NCI-H2227 (cell line): ENCODE data around the gene TBC1D22A.
"Not testable (repeated sequence)": the region's sequence is repeated elsewhere in the genome, so short reads cannot be mapped to it uniquely, and the experiment has no call there.

ENCODE experiments used
- DNase-seq: peaks from one replicate; lab custom pipeline; 2025; ENCODE audit not compliant: unreplicated experiment; lab: John Stamatoyannopoulos, UW

The TBC1D22A gene

GRCh38 chr22:47040486-47041270 is 278.2 kb downstream of the TBC1D22A start:
- DNase-seq = no peak

GRCh38 chr22:47041271-47042115 is 279.0 kb downstream of the TBC1D22A start:
- DNase-seq = no peak

GRCh38 chr22:47042116-47042825 is 279.8 kb downstream of the TBC1D22A start:
- no peak for DNase-seq

GRCh38 chr22:47042861-47043496 is 280.5 kb downstream of the TBC1D22A start:
- DNase-seq = no peak

- DNase-seq = no peak
Measured at GRCh38 chr22:47043835-47044721, 281.6 kb downstream of the TBC1D22A start.

GRCh38 chr22:47044722-47045535 is 282.5 kb downstream of the TBC1D22A start:
- DNase-seq = no peak

GRCh38 chr22:47045691-47046410 is 283.4 kb downstream of the TBC1D22A start:
- no peak for DNase-seq

GRCh38 chr22:47046411-47047065 is 284.1 kb downstream of the TBC1D22A start:
- DNase-seq = no peak

GRCh38 chr22:47047321-47048122 is 285.1 kb downstream of the TBC1D22A start:
- no peak for DNase-seq

- DNase-seq = no peak
Measured at GRCh38 chr22:47048123-47049077, 285.9 kb downstream of the TBC1D22A start.

GRCh38 chr22:47049078-47049624 is 286.7 kb downstream of the TBC1D22A start:
- DNase-seq = no peak

- not testable (repeated sequence) for DNase-seq
Measured at GRCh38 chr22:47049736-47050400, 287.4 kb downstream of the TBC1D22A start.

GRCh38 chr22:47050401-47051051 is 288.1 kb downstream of the TBC1D22A start:
- no peak for DNase-seq

- DNase-seq = no peak
Measured at GRCh38 chr22:47051441-47052071, 289.1 kb downstream of the TBC1D22A start.
